Retinal pigment epithelial cell (primary cell): Measurements from ENCODE around the gene ZNF408.

Source experiments
- DNase-seq: peaks from one replicate; pipeline ENCODE4 v3.0.0-alpha.2; 2010; ENCODE audit warnings: low read depth
- H3K4me3 ChIP-seq: 2 replicates; pipeline ENCODE4 v1.5.1; 2011; ENCODE audit warnings: mild to moderate bottlenecking, low read length, control low read depth, moderate library complexity
- CTCF ChIP-seq: conservative IDR thresholded peaks from 2 replicates; pipeline ENCODE4 v1.5.1; 2011; ENCODE audit warnings: low read depth, low read length, control low read depth, inconsistent platforms

ZNF408 gene

GRCh38 chr11:46671958-46672315 is 28.9 kb upstream of the ZNF408 start:
- no peak for DNase-seq
- no peak overlapping the region for H3K4me3 ChIP-seq
- no peak for TF ChIP-seq CTCF

- no peak for TF ChIP-seq CTCF
- no peak for DNase-seq
- no peak overlapping the region for H3K4me3 ChIP-seq
These were observed 28.4 kb upstream of the ZNF408 start for GRCh38 chr11:46672381-46672839.

GRCh38 chr11:46673713-46674462 is 26.9 kb upstream of the ZNF408 start:
- no peak for DNase-seq
- no peak overlapping the region for H3K4me3 ChIP-seq
- TF ChIP-seq CTCF: no peak

- no peak for DNase-seq
- no peak for TF ChIP-seq CTCF
- H3K4me3 ChIP-seq: no peak overlapping the region
These were observed 26.2 kb upstream of the ZNF408 start for GRCh38 chr11:46674463-46675287.

GRCh38 chr11:46675288-46675851 is 25.5 kb upstream of the ZNF408 start:
- H3K4me3 ChIP-seq: no peak overlapping the region
- TF ChIP-seq CTCF: no peak
- DNase-seq: peak; percentile 45

GRCh38 chr11:46675949-46676348 is 24.9 kb upstream of the ZNF408 start:
- H3K4me3 ChIP-seq: no peak overlapping the region
- no peak for TF ChIP-seq CTCF
- no peak for DNase-seq
